Measurements from ENCODE around the gene CYTH1. TPM values are rescaled to one million over a fixed set of nuclear protein-coding genes. Genes with fewer than 3 reads are reported as not detected.

Gene CYTH1
- total and polyA plus RNA-seq, 4 donors, result 15.4 to 32.1 (median 20.6) TPM

- TF ChIP-seq, protein P1, sequence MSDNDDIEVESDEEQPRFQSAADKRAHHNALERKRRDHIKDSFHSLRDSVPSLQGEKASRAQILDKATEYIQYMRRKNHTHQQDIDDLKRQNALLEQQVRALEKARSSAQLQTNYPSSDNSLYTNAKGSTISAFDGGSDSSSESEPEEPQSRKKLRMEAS (IDR thresholded peaks at IDR 0.05), result no peak
- TF ChIP-seq NR2F2 (IDR thresholded peaks at IDR 0.05), result no peak
- no peak for TF ChIP-seq HNF4G (IDR thresholded peaks at IDR 0.05)
- TF ChIP-seq JUND (IDR thresholded peaks at IDR 0.05), result no peak
These were observed 152.6 kb downstream of the CYTH1 start (continued) for GRCh38 chr17:78629436-78629995.

DNA sequence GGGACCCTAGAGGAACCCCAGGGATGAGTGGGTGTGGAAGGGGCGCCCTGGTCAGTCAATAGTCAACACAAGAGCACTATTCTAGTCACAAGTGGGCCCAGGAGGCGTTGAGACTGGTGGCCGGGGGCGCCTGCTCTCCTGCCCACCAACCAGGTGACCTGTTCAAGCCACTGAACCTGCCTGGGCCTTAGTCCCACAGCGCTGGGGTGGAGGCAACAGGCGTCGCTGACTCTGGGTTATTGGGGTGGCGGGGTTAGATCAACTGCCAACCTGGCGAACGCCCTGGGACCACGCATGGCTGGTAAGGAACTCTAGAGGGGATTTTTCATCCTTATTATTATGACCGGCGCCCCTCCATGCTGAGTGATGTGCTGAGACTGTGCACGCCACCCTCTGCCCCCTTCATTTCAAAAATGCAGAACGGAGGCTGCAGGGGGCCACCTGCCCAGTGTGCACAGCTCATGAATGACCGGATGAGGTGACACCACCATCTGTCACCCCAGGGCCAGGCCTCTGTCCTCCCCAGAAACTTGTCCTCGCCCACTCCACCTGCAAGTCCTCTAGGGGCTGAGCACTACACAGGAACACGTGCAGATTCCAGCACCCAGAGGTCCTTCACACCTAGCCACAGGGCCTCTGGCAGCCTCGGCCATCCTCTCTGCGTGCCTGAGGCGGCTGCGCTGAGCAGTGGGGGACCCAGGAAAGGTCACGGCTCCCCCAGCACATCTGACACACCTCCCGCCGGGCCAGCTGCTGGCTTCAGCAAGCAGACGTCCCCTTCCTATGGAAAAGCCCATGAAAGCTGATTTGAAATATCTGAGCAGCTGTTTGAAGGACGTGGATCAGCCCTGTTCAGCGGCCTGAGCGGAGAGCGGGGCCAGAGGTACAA is 153.3 kb downstream of the CYTH1 start:
- Histone ChIP-seq H3K27me3 (ENCODE audit: control insufficient read depth in 4 of 4, insufficient read depth in 4 of 4, low read length in 3 of 4) (no peaks in the 10 kb centered on the region), H3K4me3 (ENCODE audit: low read depth in 1 of 3, low read length in 3 of 3) (no peak overlapping the region), H3K9ac (ENCODE audit: low read depth in 1 of 2, low read length in 2 of 2) (no peak overlapping the region), H3K9me3 (ENCODE audit: control insufficient read depth in 4 of 4, low read length in 3 of 4) (no peaks in the 10 kb centered on the region), H3K4me1 (ENCODE audit: control insufficient read depth in 4 of 4, insufficient read depth in 4 of 4, low read length in 3 of 4) (no peaks in the 10 kb centered on the region), H3K36me3 (ENCODE audit: control insufficient read depth in 4 of 4, insufficient read depth in 3 of 4, low read depth in 1 of 4, low read length in 3 of 4) (no peaks in the 10 kb centered on the region), H3K27ac (ENCODE audit: low read depth in 1 of 2, low read length in 2 of 2) (no peak overlapping the region)
- no peak for TF ChIP-seq NR2F2 (IDR thresholded peaks at IDR 0.05)
- TF ChIP-seq JUND (IDR thresholded peaks at IDR 0.05), result no peak
- TF ChIP-seq SP1 (IDR thresholded peaks at IDR 0.05), result no peak
- TF ChIP-seq, protein P2, sequence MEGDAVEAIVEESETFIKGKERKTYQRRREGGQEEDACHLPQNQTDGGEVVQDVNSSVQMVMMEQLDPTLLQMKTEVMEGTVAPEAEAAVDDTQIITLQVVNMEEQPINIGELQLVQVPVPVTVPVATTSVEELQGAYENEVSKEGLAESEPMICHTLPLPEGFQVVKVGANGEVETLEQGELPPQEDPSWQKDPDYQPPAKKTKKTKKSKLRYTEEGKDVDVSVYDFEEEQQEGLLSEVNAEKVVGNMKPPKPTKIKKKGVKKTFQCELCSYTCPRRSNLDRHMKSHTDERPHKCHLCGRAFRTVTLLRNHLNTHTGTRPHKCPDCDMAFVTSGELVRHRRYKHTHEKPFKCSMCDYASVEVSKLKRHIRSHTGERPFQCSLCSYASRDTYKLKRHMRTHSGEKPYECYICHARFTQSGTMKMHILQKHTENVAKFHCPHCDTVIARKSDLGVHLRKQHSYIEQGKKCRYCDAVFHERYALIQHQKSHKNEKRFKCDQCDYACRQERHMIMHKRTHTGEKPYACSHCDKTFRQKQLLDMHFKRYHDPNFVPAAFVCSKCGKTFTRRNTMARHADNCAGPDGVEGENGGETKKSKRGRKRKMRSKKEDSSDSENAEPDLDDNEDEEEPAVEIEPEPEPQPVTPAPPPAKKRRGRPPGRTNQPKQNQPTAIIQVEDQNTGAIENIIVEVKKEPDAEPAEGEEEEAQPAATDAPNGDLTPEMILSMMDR (IDR thresholded peaks at IDR 0.05; ENCODE audit: low read depth, low read length, missing input control), result no peak
- no peak for TF ChIP-seq GABPA (IDR thresholded peaks at IDR 0.05 in 1 of 2, conservative IDR thresholded peaks at IDR 0.05 in 1 of 2)
- no peak for TF ChIP-seq RAD21 (IDR thresholded peaks at IDR 0.05)
- no peak for TF ChIP-seq TAF1 (conservative IDR thresholded peaks at IDR 0.05)
- no peak for TF ChIP-seq FOXA2 (IDR thresholded peaks at IDR 0.05)
- WGBS, result 96% methylated on average over 30 of the region's 30 CpGs
- no peak for DNase-seq (ENCODE audit: low spot score)

- no peaks in the 10 kb centered on the region for H3K9me3 ChIP-seq (ENCODE audit: control insufficient read depth in 4 of 4, low read length in 3 of 4)
- no peak overlapping the region for H3K27ac ChIP-seq (ENCODE audit: low read depth in 1 of 2, low read length in 2 of 2)
- H3K27me3 ChIP-seq (ENCODE audit: control insufficient read depth in 4 of 4, insufficient read depth in 4 of 4, low read length in 3 of 4), result no peaks in the 10 kb centered on the region
- no peak for DNase-seq (ENCODE audit: low spot score)
- H3K4me1 ChIP-seq (ENCODE audit: control insufficient read depth in 4 of 4, insufficient read depth in 4 of 4, low read length in 3 of 4), result no peaks in the 10 kb centered on the region
- no peak for TF ChIP-seq RXRA (IDR thresholded peaks at IDR 0.05)
- no peak for TF ChIP-seq FOXA1 (IDR thresholded peaks at IDR 0.05)
- TF ChIP-seq, protein P2 (IDR thresholded peaks at IDR 0.05; ENCODE audit: low read depth, low read length, missing input control), result no peak
- TF ChIP-seq HNF4G (IDR thresholded peaks at IDR 0.05), result no peak
- TF ChIP-seq GABPA (IDR thresholded peaks at IDR 0.05 in 1 of 2, conservative IDR thresholded peaks at IDR 0.05 in 1 of 2), result no peak
- TF ChIP-seq HNF4A (conservative IDR thresholded peaks at IDR 0.05), result no peak
- TF ChIP-seq ATF3 (IDR thresholded peaks at IDR 0.05), result no peak
- no peak for TF ChIP-seq RAD21 (IDR thresholded peaks at IDR 0.05)
- no peak overlapping the region for H3K4me3 ChIP-seq (ENCODE audit: low read depth in 1 of 3, low read length in 3 of 3)
- 85% methylated on average over 14 of the region's 14 CpGs for WGBS
- H3K36me3 ChIP-seq (ENCODE audit: control insufficient read depth in 4 of 4, insufficient read depth in 3 of 4, low read depth in 1 of 4, low read length in 3 of 4), result no peaks in the 10 kb centered on the region
- no peak overlapping the region for H3K9ac ChIP-seq (ENCODE audit: low read depth in 1 of 2, low read length in 2 of 2)
These were observed 157.5 kb downstream of the CYTH1 start for GRCh38 chr17:78624324-78625151.
